Skeletal muscle tissue (tissue), 4 donors: ENCODE data around the gene VAV3. TPM values are rescaled to one million over a fixed set of nuclear protein-coding genes. Genes with fewer than 3 reads are reported as not detected.

Experiments used
- H3K27ac ChIP-seq: one replicate; pipeline ENCODE4 v1.7.0; 2013; ENCODE audit warnings: mild to moderate bottlenecking, low read depth, low read length, inconsistent platforms
- H3K27me3 ChIP-seq, 3 donors: one replicate each; pipeline ENCODE4 v1.7.0; 2013; ENCODE audit warnings: low read length in 3 of 3; ENCODE audit not compliant: control insufficient read depth in 3 of 3, insufficient read depth in 3 of 3
- H3K36me3 ChIP-seq, 3 donors: one replicate each; pipeline ENCODE4 v1.7.0; 2013; ENCODE audit warnings: low read length in 3 of 3; ENCODE audit not compliant: control insufficient read depth in 3 of 3, insufficient read depth in 3 of 3
- H3K4me1 ChIP-seq, 3 donors: one replicate each; pipeline ENCODE4 v1.7.0; 2013; ENCODE audit warnings: low read length in 3 of 3, mild to moderate bottlenecking in 3 of 3; ENCODE audit not compliant: control insufficient read depth in 3 of 3, insufficient read depth in 3 of 3
- H3K4me3 ChIP-seq, 3 donors: one replicate each; pipeline ENCODE4 v1.7.0; 2013; ENCODE audit warnings: low read length in 3 of 3
- H3K9ac ChIP-seq, 3 donors: one replicate each; pipeline ENCODE4 v1.7.0; 2013; ENCODE audit warnings: low read length in 3 of 3, mild to moderate bottlenecking in 3 of 3, moderate library complexity in 2 of 3, low read depth in 1 of 3
- H3K9me3 ChIP-seq, 3 donors: one replicate each; pipeline ENCODE4 v1.7.0; 2013; ENCODE audit warnings: low read length in 3 of 3; ENCODE audit not compliant: control insufficient read depth in 3 of 3
- total RNA-seq: library from RNA; depleted of rRNA; stranded (reverse); fragments of >200 nt; gene quantifications from one replicate; pipeline ENCODE4 v1.2.3, GENCODE V29; 2014
- donor health status: Osteomylitis.

The VAV3 gene
- total RNA-seq, 1 donor from 2014 or later, result 11.0 TPM

DNA sequence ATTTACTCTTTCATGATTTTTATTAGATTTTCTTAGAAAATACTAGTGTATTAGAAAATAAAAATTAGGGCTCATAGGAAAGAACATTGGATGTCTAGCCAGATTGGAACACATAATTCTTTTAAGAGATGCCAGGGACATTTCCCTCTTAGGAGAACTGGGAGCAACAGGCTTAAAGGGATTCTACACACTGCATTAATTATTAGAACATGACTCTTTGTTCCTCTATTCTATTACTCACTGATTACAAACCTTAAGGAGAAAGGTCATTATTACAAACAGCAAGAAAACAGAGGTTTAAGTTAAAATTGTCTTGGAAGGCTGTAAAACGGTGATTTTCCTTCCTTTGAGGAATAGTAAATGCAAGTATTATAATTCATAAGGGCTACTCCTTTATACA, 32.9 kb upstream of the VAV3 start:
- no peaks in the 10 kb centered on the region for H3K27me3 ChIP-seq
- no peak overlapping the region for H3K27ac ChIP-seq
- no peaks in the 10 kb centered on the region for H3K9me3 ChIP-seq
- no peak overlapping the region for H3K4me3 ChIP-seq
- no peaks in the 10 kb centered on the region for H3K36me3 ChIP-seq
- H3K4me1 ChIP-seq, result peaks cover 0 to 5% (median 0%) of the 10 kb centered on the region in 3 donors
- H3K9ac ChIP-seq, result no peak overlapping the region

DNA sequence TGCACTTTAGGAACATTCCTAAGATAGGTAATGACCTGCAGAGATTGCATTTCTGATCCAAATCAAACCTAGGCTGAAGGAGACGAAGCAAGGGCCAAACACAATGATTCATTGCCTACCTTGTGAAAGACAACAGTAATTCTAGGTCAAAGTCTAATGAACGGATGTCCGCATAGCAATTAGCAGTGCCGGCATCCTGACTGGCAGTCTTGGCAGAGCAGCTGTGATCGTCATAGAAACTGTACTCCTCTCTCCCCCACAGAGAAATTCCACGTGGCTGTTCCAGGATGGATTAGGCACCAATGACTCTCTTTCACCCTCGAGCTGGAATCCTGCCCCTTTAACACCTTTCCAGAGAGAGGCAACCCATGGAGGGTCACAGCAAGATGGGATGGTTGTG, 28.9 kb upstream of the VAV3 start:
- Histone ChIP-seq H3K4me3 (no peak overlapping the region), H3K4me1 (peaks cover 0 to 2% (median 0%) of the 10 kb centered on the region in 3 donors), H3K9me3 (no peaks in the 10 kb centered on the region), H3K36me3 (no peaks in the 10 kb centered on the region), H3K9ac (no peak overlapping the region), H3K27ac (no peak overlapping the region), H3K27me3 (peaks cover 0 to 3% (median 2%) of the 10 kb centered on the region in 3 donors)

DNA sequence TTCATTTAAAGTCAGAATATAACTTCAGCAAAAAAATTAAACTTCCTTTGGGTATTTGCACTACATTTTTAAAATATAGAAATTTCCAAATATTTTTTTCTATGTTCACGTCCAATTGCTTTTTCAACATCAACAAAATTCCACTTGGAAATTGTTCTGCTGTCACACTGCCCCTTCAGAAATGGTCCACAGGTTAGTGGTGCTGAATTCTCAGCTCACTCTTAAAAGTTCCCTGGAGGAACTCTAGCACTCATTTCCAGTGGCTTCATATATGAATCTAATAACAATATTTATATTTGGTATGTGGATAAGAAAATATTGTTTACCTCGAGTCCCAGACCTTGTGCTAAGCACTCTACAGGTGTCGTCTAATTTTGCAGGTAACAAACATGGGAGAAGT, 27.4 kb upstream of the VAV3 start:
- no peak overlapping the region for H3K27ac ChIP-seq
- no peak overlapping the region for H3K4me3 ChIP-seq
- H3K4me1 ChIP-seq, result peaks cover 0 to 2% (median 0%) of the 10 kb centered on the region in 3 donors
- H3K36me3 ChIP-seq, result no peaks in the 10 kb centered on the region
- H3K9ac ChIP-seq, result no peak overlapping the region
- H3K9me3 ChIP-seq, result no peaks in the 10 kb centered on the region
- H3K27me3 ChIP-seq, result peaks cover 0 to 3% (median 2%) of the 10 kb centered on the region in 3 donors

DNA sequence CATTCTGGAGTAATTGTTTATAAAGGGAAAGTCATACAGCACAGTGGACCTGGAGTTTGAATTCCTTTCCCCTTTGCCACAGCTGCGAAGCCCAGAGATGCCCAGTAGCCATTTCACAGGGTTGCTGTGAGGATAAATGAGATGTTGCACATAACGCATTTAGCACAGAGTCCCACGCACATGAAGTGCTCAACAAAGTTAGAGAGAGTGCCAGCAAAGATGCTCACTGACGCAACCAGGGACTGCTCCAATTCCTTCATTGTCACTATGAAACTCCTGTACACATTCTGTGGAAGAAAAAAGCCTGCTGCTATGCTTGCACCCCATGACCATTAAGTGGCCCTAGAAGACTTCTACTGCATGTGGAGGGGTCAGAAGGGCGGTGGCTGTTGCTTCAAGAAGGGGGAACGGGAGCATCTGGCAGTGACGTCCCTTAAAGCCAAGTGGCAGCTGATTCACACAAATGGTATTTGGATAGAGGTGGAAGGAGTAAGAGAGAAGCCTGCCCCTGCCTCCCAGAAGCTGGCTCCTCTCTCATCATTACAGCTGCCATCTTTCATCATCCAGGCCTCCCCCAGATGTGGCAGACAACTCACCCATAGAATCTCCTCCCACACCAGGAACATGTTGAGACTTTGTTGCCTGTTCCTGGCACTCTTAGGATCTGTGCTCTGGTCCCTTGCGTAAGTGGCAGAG, 26.5 kb upstream of the VAV3 start:
- peaks cover 0 to 2% (median 0%) of the 10 kb centered on the region in 3 donors for H3K4me1 ChIP-seq
- peaks cover 0 to 3% (median 2%) of the 10 kb centered on the region in 3 donors for H3K27me3 ChIP-seq
- H3K4me3 ChIP-seq, result no peak overlapping the region
- H3K27ac ChIP-seq, result no peak overlapping the region
- no peaks in the 10 kb centered on the region for H3K9me3 ChIP-seq
- no peak overlapping the region for H3K9ac ChIP-seq
- no peaks in the 10 kb centered on the region for H3K36me3 ChIP-seq

DNA sequence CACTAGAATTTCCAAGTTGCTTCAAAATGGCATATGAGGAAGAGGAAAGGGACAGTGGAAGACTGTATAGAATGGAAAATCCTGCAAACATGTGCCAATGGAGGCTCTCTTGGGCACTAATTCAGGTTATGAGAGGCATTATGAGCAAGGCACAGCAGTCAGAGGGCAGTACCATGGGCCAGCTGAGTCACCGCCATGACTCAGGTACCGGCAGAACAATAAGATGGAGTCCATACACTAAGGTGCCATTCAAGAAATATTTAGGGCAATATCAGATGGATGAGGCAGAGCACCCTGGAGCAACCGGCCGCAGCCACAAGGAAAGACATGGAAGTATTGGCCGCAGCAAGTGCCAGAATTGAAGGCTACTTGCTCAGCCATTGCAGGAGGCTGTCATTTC, 25.6 kb upstream of the VAV3 start:
- Histone ChIP-seq H3K9me3 (no peaks in the 10 kb centered on the region), H3K4me1 (peaks cover 0 to 2% (median 0%) of the 10 kb centered on the region in 3 donors), H3K9ac (no peak overlapping the region), H3K4me3 (no peak overlapping the region), H3K27me3 (peaks cover 0 to 3% (median 2%) of the 10 kb centered on the region in 3 donors), H3K36me3 (no peaks in the 10 kb centered on the region), H3K27ac (no peak overlapping the region)

- Histone ChIP-seq H3K27me3 (peaks cover 0 to 2% (median 0%) of the 10 kb centered on the region in 3 donors), H3K9me3 (no peaks in the 10 kb centered on the region), H3K36me3 (no peaks in the 10 kb centered on the region)
Measured at GRCh38 chr1:107981277-107981676, 16.3 kb upstream of the VAV3 start.

GRCh38 chr1:107979926-107980325, 14.9 kb upstream of the VAV3 start:
- H3K36me3 ChIP-seq, result no peaks in the 10 kb centered on the region
- no peak overlapping the region for H3K4me3 ChIP-seq
- no peak overlapping the region for H3K9ac ChIP-seq
- H3K27ac ChIP-seq, result no peak overlapping the region
- H3K27me3 ChIP-seq, result peaks cover 0 to 2% (median 0%) of the 10 kb centered on the region in 3 donors
- no peaks in the 10 kb centered on the region for H3K9me3 ChIP-seq
- H3K4me1 ChIP-seq, result no peaks in the 10 kb centered on the region

More at GRCh38 chr1:107981277-107981676, 16.3 kb upstream of the VAV3 start:
- H3K27ac ChIP-seq, result no peak overlapping the region
- no peak overlapping the region for H3K9ac ChIP-seq
- H3K4me3 ChIP-seq, result no peak overlapping the region
- H3K4me1 ChIP-seq, result no peaks in the 10 kb centered on the region

GRCh38 chr1:107979088-107979487, 14.1 kb upstream of the VAV3 start:
- no peak overlapping the region for H3K4me3 ChIP-seq
- no peak overlapping the region for H3K27ac ChIP-seq
- H3K9me3 ChIP-seq, result no peaks in the 10 kb centered on the region
- no peaks in the 10 kb centered on the region for H3K4me1 ChIP-seq
- peaks cover 0 to 2% (median 0%) of the 10 kb centered on the region in 3 donors for H3K27me3 ChIP-seq
- no peaks in the 10 kb centered on the region for H3K36me3 ChIP-seq
- no peak overlapping the region for H3K9ac ChIP-seq

- H3K9ac ChIP-seq, result no peak overlapping the region
- no peak overlapping the region for H3K4me3 ChIP-seq
- no peaks in the 10 kb centered on the region for H3K4me1 ChIP-seq
- no peak overlapping the region for H3K27ac ChIP-seq
- H3K36me3 ChIP-seq, result no peaks in the 10 kb centered on the region
- H3K27me3 ChIP-seq, result no peaks in the 10 kb centered on the region
- no peaks in the 10 kb centered on the region for H3K9me3 ChIP-seq
Measured at GRCh38 chr1:107976836-107977235, 11.9 kb upstream of the VAV3 start.

- Histone ChIP-seq H3K4me3 (no peak overlapping the region), H3K9ac (no peak overlapping the region), H3K36me3 (no peaks in the 10 kb centered on the region), H3K27ac (no peak overlapping the region), H3K27me3 (no peaks in the 10 kb centered on the region), H3K9me3 (no peaks in the 10 kb centered on the region), H3K4me1 (no peaks in the 10 kb centered on the region)
Measured at GRCh38 chr1:107976431-107976830, 11.5 kb upstream of the VAV3 start.
